Lower leg skin (tissue), 3 donors: ENCODE results near the gene CLEC17A.

Experiments used
- CTCF ChIP-seq, 3 donors: fragments of 450-650 bp; IDR thresholded peaks; one replicate each; pipeline ENCODE4 v1.5.1; 2016; ENCODE audit warnings: antibody characterized with exemption in 3 of 3, mild to moderate bottlenecking in 3 of 3, moderate library complexity in 2 of 3
- POLR2A ChIP-seq, 2 donors: fragments of 450-650 bp; IDR thresholded peaks; one replicate each; pipeline ENCODE4 v1.6.1; 2016 to 2017; ENCODE audit warnings: antibody characterized with exemption in 2 of 2, mild to moderate bottlenecking in 1 of 2, moderate library complexity in 1 of 2

GRCh38 chr19:14650161-14650560 is 67.3 kb downstream of the CLEC17A start:
- TF ChIP-seq CTCF (IDR thresholded peaks at IDR 0.05) (no peak), POLR2A (IDR thresholded peaks at IDR 0.05) (no peak)
